Choroid plexus epithelial cell (primary cell): ENCODE results near the gene ABI1.
A peak's percentile ranks its signal among the peaks of the same experiment; 100 is the strongest.

ENCODE experiments used
- DNase-seq: peaks from one replicate; pipeline ENCODE4 v3.0.0-alpha.2; 2010; ENCODE audit warnings: low read depth
- H3K4me3 ChIP-seq: 2 replicates; pipeline ENCODE4 v1.5.1; 2011; ENCODE audit warnings: low read depth, mild to moderate bottlenecking, control low read depth, low read length, moderate library complexity
- CTCF ChIP-seq: conservative IDR thresholded peaks from 2 replicates; pipeline ENCODE4 v1.5.1; 2011; ENCODE audit warnings: low read depth, mild to moderate bottlenecking, control low read depth, inconsistent platforms, low read length, moderate library complexity

Gene ABI1

GRCh38 chr10:26703096-26703495, 157.7 kb downstream of the ABI1 start:
- H3K4me3 ChIP-seq: no peak overlapping the region
- no peak for DNase-seq
- no peak for TF ChIP-seq CTCF

- H3K4me3 ChIP-seq: no peak overlapping the region
- TF ChIP-seq CTCF: no peak
- no peak for DNase-seq
Measured at GRCh38 chr10:26700884-26701630, 159.7 kb downstream of the ABI1 start.

- no peak overlapping the region for H3K4me3 ChIP-seq
- TF ChIP-seq CTCF: no peak
- DNase-seq: no peak
Measured at GRCh38 chr10:26699631-26700030, 161.1 kb downstream of the ABI1 start.

- no peak for TF ChIP-seq CTCF
- no peak overlapping the region for H3K4me3 ChIP-seq
- no peak for DNase-seq
Measured at GRCh38 chr10:26698909-26699308, 161.8 kb downstream of the ABI1 start.

GRCh38 chr10:26697922-26698608, 162.7 kb downstream of the ABI1 start:
- DNase-seq: peak; percentile 23
- H3K4me3 ChIP-seq: peak overlapping the region; percentile 96
- TF ChIP-seq CTCF: no peak

GRCh38 chr10:26697163-26697921, 163.4 kb downstream of the ABI1 start, which contains the start of gene PDSS1:
TSS of gene PDSS1 (plus strand) at chr10:26697701. CDS start at chr10:26697712, 11 bp downstream.
- peak within 1 kb of the TSS; percentile 96 for H3K4me3 ChIP-seq
- peak; percentile 68 for DNase-seq
- TF ChIP-seq CTCF: no peak
